A549 treated with CpdA at 1 μM for 4 hours (cell line): ENCODE data around the gene RIC3. TPM values are rescaled to one million over a fixed set of nuclear protein-coding genes. Genes with fewer than 3 reads are reported as not detected.

ENCODE experiments used
- total RNA-seq: library from RNA; stranded (reverse); fragments of 200-300 nt; extraction: Qiagen RNA extraction; gene quantifications from 5 replicates; pipeline ENCODE4 v1.2.3, GENCODE V29; 2022; ENCODE audit warnings: low read depth

The RIC3 gene, protein sequence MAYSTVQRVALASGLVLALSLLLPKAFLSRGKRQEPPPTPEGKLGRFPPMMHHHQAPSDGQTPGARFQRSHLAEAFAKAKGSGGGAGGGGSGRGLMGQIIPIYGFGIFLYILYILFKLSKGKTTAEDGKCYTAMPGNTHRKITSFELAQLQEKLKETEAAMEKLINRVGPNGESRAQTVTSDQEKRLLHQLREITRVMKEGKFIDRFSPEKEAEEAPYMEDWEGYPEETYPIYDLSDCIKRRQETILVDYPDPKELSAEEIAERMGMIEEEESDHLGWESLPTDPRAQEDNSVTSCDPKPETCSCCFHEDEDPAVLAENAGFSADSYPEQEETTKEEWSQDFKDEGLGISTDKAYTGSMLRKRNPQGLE
- 0.95 to 5.3 TPM (median 1.8 TPM) in 5 replicates for total RNA-seq

GRCh38 chr11:8168485-8169257 lies at the start of gene RIC3:
Gene RIC3, minus strand, starts transcription at chr11:8169025. Its CDS starts 36 bp downstream, at chr11:8168989.

DNA sequence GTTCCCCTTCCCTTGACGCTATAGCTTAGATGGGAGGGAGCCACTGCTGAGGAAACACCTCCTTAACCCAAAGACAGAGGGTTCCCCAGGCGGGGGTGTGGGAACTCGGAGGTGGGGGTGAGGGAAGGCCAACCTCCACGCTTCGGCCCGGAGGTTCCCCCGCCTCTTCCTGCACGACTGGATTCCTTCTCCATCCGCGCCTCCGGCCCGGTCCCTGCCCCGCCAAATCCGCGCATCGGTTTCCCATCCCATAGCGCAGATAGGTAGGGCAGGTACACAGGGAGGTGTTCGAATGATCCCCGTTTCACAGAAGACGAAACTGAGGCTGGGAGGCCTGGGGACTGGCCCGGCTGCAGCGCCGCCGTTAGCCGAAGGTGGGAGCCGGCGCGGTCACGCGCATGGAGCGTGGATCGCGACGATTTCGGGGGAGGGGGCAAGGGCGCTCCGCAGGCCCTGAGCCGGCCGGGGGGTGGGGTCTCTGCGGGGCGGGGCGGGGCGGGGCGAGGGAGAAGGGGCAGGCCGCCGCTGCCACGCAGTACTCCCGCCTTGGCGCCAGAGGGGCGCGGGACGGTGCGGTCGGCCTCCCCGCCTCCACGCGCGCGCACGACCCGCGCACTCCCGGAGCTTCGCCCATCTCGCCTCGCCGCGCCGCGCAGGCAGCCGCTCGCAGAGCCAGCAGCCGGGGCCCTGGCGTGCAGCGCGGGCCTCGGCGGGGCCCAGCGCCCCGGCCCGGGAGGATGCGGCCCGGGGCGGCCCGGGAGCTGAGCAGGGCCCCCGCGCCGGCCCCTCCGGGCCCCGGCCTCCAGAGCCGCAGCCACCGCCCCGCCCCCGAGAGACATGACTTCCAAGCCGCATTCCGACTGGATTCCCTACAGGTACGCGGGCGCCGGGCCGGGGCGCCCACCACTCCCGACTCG lies 87.9 kb downstream of the RIC3 start, which contains the start of gene TUB:
Gene TUB (plus strand): TSS at position 538 of the 917 bp plus-strand sequence. CDS start 300 bp downstream, at position 838.

Other genes with a start within 250 kb of the RIC3 start
- not detected in 5 replicates for gene OR10A6, start 237.8 kb downstream of the RIC3 start, total RNA-seq
- gene OR10A3, start 227.3 kb downstream of the RIC3 start, total RNA-seq, result not detected in 5 replicates
- gene NLRP10, start 203.6 kb downstream of the RIC3 start, total RNA-seq, result 0.02 TPM in 1 of 5 replicates, not detected in the others
- gene EIF3F, start 181.7 kb downstream of the RIC3 start, total RNA-seq, result 320 to 353 TPM (median 337 TPM) in 5 replicates
- gene TUB, start 87.8 kb downstream of the RIC3 start, total RNA-seq, result 5.7 to 8.6 TPM (median 7.9 TPM) in 5 replicates
- gene LMO1, start 94.9 kb upstream of the RIC3 start, total RNA-seq, result 1.3 to 2.9 TPM (median 2.5 TPM) in 5 replicates